NCI-H2227 (cell line): Measurements from ENCODE around the gene MBL2.

Source experiments
- DNase-seq: peaks from one replicate; lab custom pipeline; 2025; ENCODE audit not compliant: unreplicated experiment; lab: John Stamatoyannopoulos, UW

Gene MBL2

GRCh38 chr10:52740913-52741675, 31.5 kb downstream of the MBL2 start:
- peak; percentile 1 for DNase-seq

GRCh38 chr10:52740155-52740549, 32.4 kb downstream of the MBL2 start:
- DNase-seq = no peak

- no peak for DNase-seq
Measured at GRCh38 chr10:52739380-52740154, 33.0 kb downstream of the MBL2 start.

GRCh38 chr10:52738951-52739350, 33.6 kb downstream of the MBL2 start:
- DNase-seq = no peak

- peak; percentile 34 for DNase-seq
Measured at GRCh38 chr10:52729271-52730104, 43.1 kb downstream of the MBL2 start.

- DNase-seq = no peak
Measured at GRCh38 chr10:52720018-52720417, 52.6 kb downstream of the MBL2 start.
